Hindlimb muscle (tissue), 1 donor: ENCODE measurements around the gene U2SURP. TPM values are rescaled to one million over a fixed set of nuclear protein-coding genes. Genes with fewer than 3 reads are reported as not detected.
"Not testable (repeated sequence)": the region's sequence is repeated elsewhere in the genome, so short reads cannot be mapped to it uniquely, and the experiment has no call there.

Experiments used
- DNase-seq: peaks from one replicate; pipeline ENCODE4 v3.0.0-alpha.2; 2013
- polyA plus RNA-seq: library from polyadenylated mRNA; unstranded; fragments of 120-200 nt; gene quantifications from one replicate; pipeline ENCODE4 v1.2.1, GENCODE V29; 2013; ENCODE audit not compliant: insufficient read length

U2SURP gene
- polyA plus RNA-seq, 1 donor, result 79.7 TPM

DNA sequence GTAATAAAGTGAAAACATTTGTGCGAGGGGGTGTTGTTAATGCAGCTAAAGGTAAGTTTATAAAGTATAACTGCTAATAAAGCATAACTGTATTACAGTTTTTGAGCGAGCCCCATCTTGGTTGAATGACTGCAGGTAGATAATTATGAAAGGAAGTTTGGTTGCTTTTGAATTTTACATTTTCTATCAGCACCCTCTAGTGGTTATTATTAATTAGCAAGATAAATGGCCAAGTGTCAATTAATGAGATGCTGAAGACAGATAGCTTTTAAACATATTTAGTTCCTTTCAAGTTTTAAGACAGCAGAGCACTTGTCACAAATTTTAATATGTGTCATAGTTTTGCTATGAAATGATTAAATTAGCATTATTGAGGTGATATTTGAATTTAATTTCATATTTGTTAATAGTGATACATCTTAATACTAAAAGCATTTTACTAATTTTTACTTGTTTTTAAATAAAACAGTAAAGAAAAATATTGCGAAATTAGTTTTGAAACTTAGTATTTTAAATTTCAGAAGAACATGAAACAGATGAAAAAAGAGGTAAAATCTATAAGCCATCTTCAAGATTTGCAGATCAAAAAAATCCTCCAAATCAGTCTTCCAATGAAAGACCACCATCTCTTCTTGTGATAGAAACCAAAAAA is 15.1 kb downstream of the U2SURP start:
- DNase-seq, result no peak

DNA sequence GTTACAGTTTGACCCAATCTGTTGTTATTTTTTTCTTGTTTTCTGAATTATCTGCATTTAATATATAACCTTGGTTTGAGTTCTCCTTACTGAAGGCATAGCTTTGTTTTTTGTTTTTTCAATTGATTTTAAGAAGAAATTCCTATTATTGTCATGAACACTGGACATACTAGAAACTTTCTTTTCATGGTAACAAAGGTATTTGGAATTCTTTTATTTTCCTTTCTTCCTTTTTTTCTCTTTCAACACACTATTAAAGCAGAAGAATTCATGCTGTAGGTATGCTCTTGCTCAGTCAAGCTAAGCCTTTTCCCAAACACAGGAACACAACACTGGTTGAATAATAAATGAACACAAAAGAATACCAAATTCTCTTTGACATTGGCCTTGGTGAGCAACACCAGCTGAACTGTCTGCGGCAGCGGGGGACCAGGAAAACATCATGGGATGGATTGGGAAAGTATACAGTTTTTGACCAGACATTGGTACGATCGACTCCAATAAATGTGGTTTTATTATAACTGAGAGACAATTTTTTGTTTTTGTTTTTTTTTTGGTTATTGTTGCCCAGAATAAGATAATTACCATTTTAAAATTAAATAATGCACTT is 23.1 kb downstream of the U2SURP start:
- DNase-seq, result no peak

DNA sequence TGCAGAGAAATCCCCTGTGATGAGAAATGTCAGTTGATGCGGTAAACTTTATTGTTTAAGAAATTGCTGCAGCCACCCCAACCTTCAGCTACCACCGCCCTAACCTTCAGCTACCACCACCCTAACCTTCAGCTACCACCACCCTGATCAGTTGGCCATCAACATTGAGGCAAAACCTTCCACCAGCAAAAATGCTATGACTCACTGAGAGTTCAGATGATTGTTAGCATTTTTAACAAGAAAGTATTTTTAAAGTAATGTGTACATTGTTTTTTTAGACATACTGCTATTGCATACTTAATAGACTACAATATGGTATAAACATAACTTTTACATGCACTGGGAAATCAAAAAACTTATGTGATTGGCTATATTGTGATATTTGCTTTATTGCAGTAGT is 30.0 kb downstream of the U2SURP start:
- DNase-seq, result no peak

DNA sequence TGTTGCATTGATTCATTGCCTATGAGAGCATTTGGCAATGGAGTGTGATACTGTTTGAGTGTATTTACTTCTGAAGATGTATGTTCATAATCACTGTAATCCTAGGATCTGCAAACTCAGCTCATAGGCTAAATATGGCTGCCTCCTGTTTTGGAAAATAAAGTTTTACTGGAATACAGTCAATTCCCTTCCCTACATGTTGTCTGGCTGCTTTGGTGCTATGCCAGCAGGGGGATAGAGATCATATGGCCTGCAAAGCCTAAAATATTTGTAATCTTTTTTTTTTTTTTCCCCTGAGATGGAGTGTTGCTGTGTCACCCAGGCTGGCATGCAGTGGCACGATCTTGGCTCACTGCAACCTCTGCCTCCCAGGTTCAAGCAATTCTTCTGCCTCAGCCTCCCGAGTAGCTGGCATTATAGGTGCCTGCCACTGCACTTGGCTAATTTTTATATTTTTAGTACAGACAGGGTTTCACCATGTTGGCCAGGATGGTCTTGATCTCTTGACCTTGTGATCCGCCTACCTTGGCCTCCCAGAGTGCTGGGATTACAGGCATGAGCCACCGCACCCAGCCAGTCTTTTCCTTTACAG is 30.5 kb downstream of the U2SURP start:
- not testable (repeated sequence) for DNase-seq

DNA sequence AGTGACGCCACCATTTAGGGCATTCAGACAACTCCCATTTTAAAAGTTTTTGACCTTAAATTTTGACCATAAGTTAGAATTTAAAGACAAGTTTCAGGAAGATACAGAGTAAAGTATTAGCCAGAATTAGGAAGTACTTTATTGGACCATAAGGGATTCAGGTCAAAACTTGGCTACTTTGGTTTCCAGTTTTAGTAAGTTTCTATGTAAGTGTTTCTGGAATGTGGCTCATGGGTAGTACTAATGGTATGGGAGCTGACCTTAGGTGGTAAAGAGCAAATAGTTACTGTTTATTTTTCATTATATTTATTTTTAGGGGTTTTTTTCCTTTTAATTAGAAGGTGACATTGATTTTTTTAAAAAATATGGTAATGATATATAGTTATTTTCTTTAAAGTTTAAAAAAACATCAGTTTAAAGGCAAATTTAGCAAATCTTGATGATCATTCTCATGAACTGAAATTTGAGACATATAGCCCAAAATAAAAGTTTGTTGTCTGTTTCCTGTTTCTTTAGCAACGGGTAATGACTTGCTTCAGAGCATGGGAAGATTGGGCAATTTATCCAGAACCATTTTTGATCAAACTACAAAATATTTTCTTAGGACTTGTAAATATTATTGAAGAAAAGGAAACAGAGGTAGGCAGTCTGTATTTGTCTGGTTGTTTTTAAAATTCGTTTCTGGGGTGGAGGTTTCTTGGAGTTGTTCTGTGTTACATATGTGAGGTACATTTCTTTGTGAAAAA is 34.3 kb downstream of the U2SURP start:
- no peak for DNase-seq

DNA sequence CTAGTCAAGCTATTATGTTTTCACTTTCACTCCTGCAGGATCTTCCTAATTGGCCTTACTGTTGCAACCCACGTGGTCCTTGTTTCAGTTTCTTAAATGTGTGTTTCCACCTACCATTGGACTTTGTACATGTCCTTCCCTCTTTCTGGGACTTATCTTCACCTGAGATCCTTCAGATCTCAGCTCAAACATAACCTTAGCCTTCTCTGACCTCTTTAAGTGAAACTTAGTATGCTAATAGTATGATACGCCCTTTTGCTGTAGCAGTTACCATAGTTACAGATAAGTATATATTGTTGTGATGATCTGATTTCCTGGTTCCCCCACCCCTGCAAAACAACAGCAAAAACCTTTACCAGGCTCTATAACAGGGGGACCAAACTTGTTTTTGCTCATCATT is 35.2 kb downstream of the U2SURP start:
- no peak for DNase-seq

DNA sequence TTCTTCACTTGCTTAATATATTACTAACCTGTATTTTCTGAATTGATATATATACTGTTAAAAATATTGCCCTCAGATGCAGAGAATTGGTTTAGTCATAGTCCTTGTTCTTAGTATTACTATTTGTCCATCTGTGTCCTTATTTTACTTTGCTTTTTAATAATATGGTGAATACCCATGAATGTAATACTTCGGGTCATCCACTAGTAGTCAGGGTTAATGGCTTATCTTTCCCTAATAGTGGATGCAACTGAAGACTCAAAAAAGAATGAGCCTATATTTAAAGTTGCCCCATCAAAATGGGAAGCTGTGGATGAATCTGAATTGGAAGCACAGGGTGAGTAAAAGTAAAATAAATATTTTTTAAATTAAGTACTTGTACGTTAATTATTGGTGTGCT is 36.5 kb downstream of the U2SURP start:
- DNase-seq, result no peak

DNA sequence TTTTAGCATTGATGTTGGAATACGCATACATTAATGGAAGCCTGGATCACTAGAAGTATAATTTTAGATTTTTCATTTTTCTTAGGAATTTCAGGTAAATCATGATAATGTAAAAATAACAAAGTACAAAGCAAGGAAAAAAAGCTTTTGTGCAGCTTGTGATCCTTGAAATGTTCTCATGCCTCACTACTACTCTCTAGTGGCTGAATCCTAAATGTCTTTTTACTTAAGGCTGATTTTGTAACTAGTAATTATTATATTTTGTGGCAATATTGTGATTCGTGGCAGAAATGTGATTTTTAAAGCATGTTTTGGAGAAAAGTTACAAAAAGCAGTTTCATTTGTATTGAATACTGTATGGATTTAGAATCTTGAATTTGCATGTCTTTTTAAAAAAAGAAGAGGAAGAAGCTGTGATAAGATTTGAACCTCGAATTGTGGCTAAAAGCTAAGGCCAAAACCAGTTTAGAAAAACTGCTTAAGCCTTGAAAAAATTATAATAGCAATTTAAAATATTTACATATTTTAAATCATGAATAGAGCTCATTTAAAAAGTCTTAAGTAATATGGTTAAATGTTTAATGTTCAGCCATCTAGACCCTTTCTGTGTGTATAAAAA is 39.0 kb downstream of the U2SURP start:
- DNase-seq, result no peak

DNA sequence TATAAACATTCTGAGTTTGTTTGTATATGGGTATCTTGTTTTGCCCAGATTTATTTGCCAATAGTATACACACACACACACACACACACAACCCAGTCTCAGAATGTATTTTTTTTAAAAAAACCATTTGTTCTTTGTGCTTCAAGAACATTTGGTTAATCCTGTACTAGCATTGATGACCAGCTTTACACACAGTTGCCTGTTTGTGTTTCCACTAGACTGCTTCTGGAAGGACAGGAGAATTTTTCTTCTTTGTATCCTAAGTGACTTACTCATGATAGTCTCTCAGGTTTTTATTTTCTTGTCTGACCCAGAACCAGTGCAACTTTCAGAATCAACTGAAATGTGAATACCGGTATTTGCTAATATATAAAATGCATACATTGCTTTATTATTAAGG is 40.5 kb downstream of the U2SURP start:
- DNase-seq, result no peak

DNA sequence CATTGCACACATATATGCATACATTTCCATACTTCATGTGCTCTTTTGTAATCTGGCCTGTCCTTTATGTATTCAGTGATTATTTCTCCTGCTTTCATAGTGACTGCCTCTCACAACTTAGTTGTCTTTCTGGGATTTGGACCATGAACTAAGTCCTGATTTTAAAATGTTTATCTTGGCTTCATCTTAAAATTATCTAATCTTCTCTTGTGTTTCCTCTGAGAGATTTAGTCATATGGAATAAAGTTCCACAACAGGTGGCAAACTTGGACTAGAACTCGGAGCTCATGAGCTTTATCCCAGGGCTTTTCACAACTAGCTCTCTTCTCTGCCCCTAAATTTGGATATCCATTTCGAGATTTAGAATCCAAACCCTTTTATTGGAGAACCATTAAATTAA is 44.3 kb downstream of the U2SURP start:
- no peak for DNase-seq

DNA sequence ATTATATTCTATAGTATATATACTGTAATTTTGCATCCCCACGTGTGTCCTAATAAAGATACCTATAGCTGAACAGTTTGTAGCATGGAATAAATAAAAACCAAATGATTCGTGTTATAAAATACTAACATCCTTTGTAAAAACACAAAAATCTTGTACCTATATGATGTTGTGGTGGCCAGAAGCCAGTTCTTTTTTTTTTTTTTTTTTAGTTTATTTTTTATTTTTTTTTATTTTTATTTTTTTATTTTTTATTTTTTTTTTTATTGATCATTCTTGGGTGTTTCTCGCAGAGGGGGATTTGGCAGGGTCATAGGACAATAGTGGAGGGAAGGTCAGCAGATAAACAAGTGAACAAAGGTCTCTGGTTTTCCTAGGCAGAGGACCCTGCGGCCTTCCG is 44.7 kb downstream of the U2SURP start:
- DNase-seq, result not testable (repeated sequence)

DNA sequence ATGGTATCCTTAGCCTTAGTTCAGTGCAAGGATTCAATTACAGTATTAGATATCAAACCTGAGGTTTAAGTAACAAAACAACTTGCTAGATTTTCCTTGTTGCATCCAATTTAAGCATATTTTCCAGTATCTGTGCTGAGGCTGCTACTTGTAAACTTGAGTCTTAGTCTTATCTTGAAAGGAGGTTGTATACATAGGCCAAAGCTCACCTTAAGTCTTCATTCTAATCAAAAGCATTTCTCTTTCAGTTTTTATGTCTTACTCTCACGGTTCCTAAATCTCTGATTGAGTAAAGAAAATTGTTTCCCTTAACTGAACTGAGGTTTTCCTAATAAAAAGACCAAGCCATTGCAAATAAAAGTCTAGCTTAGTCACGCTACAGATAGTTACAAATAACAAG is 52.6 kb downstream of the U2SURP start:
- no peak for DNase-seq

DNA sequence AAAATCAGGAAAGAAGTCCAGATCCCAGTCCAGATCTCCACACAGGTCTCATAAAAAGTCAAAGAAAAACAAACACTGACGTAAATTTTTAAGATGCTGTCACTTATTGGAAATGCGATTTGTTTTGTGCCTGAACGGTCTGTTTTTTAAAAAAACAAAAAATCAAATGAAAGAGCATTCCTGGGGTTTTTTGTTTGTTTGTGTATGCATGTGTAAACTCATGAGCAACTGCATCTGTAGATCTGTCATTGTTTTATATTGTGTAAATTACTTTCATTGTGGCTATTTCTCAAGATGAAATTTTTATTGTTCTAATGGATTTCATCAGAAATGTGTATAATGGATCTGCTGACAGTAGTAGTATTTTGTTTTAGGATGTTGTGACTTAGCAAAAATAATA is 55.0 kb downstream of the U2SURP start:
- DNase-seq, result no peak

DNA sequence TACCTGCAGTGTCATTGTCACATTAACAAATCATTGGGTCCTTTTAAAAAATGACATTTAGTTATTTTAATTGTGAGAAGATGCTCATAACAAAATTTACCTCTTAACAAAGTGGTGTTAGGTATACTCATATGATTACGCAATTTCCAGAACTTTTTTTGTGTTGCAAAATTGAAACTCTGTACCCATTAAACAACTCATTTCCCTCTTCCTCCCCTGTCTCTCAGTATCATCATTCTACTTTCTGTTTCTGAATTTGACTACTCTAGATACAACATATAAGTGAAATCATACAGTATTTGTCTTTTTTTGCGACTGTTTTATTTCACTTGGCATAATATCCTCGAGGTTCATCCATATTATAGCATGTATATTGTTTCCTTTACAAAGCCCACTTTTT is 59.5 kb downstream of the U2SURP start:
- DNase-seq, result no peak

DNA sequence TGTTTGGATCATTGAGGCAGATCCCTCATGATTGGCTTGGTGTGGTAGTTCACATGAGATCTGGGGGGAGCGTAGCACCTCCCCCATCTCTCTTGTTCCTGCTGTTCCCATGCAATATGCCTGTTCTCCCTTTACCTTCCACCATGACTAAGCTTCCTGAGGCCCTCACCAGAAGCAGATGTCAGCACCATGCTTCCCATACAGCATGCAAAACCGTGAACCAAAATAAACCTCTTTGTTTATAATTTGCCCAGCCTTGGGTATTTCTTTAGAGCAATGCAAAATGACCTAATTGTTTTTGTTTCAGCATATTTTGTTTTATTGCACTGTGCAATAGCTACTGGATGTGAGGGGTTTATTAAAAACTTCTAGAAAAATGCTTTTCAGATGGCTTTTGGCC is 61.6 kb downstream of the U2SURP start:
- no peak for DNase-seq

DNA sequence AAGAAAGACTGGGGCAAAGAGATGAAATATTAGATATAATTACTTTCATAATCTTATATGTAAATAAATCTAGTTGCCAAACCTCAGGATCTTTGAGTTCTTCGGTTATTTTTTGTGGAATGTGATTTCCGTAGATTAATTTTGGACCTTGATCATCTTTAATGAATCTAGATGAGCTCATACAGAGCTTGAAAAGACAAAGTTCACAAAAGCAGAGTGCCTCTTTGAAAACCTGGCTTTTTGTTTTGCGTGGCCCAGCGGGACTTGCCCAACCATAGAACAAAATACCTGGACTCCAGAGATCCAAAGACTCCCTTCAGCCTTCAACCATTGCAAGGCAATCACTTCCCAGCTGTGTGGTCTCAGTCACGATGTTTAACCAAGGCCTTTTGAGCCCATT is 63.4 kb downstream of the U2SURP start:
- DNase-seq, result no peak

DNA sequence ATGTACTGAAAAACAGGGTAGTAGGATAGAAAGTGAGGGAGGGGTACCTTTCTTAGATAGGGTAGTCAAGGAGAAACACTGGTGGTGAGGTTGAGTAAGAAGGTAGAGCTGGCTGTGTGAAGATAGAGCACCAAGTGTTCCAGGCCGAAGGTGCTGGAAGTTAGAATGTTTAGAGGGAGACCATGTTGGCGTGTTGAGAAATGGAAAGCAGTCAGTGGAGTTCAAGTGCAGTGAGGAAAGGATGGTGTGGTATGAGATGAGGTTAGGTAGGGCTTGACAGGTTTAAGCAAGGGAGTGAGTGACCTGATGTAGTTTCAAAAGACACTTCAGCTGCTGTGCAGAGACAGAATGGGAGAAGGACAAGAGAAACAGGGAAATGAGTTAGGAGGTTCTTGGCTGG is 64.0 kb downstream of the U2SURP start:
- DNase-seq, result no peak

DNA sequence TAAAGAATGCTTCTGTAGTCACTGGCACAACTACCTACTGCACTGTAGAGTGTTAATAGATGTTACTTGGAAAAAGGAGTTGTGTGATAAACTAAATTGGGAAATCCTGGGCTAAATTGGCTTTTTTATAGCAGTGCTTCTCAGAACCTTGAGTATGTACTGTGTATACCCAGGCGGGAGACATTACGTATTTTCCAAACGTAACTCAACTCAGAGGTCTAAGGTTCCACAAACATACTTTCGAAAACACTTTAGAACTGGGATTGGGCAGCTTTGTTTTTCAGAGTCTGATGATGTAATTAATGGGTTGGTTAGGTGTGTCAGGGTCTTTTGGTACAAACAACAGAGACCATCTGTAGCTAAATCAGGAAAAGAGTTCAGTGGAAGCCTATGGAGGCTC is 64.7 kb downstream of the U2SURP start:
- DNase-seq, result no peak

DNA sequence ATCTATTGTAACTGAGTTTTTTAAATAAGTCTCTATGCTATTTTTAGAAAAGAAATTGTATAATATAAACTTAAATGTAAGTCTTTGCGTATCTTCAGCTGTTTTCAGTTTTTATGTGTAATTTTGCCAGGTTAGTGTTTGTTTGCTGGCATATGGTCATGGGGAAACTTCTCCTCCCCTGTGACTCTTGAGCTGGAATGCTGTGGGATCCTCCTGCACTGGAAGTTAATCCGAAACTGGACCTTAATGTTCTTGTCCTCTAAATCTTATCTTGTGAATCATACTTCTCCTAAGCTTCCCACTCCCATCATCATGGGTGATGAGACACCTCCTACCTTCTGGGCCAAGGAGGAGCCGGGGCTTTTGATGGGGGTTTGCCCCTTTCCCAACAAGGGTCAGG is 65.8 kb downstream of the U2SURP start:
- no peak for DNase-seq

DNA sequence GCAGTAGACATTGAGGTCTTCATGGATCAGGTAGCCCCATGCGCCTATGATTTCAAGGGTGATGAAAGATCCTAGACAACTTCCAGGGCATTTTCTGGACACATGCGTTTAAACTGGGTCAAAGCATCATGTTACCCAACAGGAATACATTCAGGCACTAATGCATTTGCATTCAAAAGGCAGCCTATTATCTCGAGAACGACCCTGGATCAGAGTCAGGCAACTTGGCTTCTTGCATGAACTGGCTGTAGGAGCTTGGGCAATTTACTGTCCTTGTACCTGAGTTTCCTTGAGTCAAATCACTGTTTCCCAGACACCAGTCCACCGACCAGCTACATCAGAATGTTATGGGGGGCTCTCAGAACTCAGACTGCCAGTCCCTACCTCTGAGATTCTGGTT is 66.7 kb downstream of the U2SURP start:
- DNase-seq, result no peak

DNA sequence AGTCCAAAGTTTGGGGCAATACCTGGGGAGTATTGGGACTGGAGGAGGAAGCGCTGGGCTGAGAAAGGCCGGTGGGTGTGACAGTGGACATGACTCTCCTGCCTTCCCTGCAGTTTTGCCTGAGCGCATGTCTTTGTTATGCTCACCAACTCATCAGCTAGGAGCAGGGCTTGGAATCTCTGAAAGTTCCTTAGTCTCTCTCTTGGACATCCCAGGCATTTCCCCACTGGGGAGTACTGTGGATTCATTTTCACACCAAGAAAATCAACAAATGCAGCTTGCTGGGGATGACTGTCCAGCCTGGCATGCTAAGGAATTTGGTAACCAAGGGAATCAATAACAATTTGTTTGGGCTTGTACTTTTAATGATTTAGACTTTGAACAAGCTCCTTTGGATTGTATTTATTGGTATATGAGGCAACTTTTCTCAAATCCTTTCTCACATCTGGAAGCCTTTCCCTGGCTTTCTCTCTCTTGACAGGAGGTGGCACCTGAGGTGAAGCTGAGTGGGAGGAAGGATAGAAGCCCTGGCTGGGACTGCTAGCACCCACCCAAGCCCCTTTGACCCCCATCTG is 69.7 kb downstream of the U2SURP start:
- no peak for DNase-seq

DNA sequence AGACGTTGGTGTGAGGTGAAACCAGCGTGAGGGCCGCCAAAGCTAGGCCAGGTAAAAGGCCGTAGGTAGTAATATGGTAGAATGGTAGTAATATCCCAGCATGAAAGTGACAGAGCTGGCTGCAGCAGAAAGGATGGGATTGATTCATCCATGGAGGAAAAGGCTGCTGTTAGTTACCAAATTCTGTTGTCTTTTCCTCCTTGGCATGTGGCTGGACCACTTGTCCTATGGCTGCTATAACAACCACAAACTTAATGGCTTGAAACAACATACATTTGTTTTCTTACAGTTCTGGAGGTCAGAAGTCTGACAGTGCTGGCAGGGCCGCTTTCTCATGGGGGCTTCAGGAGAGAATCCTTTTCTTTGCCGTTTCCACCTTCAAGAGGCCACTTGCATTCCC is 70.4 kb downstream of the U2SURP start:
- no peak for DNase-seq
